Mesenteric fat pad (tissue), 1 donor: Measurements from ENCODE around the gene NPC1. TPM values are rescaled to one million over a fixed set of nuclear protein-coding genes. Genes with fewer than 3 reads are reported as not detected.
"Not testable (repeated sequence)": the region's sequence is repeated elsewhere in the genome, so short reads cannot be mapped to it uniquely, and the experiment has no call there.

Experiments
- DNase-seq: peaks from one replicate; pipeline ENCODE4 v3.0.0-alpha.2; 2020; ENCODE audit warnings: low spot score
- long read RNA-seq: library from polyadenylated mRNA; unstranded; transcript quantifications from one replicate; pipeline ENCODE4 v2.0.0, GENCODE V29; 2020
- total RNA-seq: library from RNA; stranded (reverse); fragmentation: NEBNext Ultra II Directional; extraction: Animal tissue kit (Norgen Biotek cat#: 25700); gene quantifications from one replicate; pipeline ENCODE4 v1.2.1, GENCODE V29; 2021
- donor health status: DM: yes; HTN: yes; CAD: no.

NPC1 gene
- total RNA-seq = 59.3 TPM
- long read RNA-seq, full-length matches to known transcripts = 3 of 48 reads
- long read RNA-seq, partial matches to known transcripts = 29 of 48 reads
- long read RNA-seq, other reads (novel, unspliced or antisense) = 16 of 48 reads

DNA sequence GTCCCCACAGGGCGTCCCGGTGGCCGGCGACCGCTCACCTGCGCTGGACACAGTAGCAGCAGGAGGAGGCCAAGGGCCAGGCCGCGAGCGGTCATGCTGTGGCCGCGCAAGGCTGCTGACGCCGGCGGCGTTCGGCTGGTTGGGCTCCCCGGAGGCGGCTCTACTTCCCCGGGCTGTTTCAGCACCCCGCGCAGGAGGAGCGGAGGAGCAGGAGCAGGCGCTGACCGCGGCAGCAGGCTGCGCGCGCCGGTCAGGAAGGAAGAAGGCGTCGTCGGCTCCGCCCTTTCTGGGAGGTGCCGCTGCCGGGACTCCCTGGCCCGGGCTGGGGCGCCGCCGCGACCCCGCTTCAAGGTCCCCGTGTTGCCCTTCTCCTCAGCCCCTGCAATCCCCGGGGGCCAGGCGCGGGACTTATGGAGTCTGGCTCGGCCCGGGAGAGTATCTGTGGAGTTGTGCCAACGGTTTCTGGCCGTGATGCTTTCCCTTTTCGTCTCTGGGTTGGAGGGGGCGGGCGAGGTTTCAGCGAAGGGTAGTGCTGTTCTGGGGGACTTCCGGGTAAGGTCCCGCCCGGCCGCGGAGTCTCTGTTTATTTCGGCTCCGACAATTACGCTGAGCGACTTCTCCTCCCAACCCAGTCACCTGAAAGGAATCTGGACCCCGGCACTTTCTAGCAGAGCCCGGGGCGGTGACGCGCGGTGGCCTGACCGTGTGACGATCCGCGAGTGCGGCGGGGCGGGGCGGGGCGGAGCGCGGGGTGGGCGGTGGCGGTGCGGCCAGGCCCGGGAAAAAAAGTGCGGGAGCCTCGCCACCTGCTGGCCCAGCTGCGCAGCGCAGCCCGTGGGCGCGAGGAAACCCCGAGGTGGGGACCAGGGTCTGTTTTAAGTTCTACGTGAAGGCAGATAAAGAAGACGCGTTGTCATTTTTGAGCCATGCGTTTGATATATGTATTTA, at the start of gene NPC1:
NPC1 (minus strand) TSS at position 258 of the 948 bp plus-strand sequence; CDS start at position 95, 163 bp downstream.
- peak; percentile 99 for DNase-seq

DNA sequence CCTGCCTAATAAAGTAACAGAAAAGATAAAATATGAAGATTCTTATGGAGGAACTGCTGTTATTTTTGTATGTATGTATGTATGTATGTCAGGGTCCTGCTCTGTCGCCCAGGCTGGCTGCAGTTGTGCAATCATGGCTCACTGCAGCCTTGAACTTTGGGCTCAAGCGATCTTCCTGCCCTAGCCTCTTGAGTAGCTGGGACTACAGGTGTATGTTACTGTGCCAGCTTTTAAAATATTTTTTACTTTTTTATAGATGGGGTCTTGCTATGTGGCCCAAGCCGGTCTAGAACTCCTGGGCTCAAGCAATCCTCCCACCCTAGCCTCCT, 49.7 kb upstream of the NPC1 start:
- no peak for DNase-seq

DNA sequence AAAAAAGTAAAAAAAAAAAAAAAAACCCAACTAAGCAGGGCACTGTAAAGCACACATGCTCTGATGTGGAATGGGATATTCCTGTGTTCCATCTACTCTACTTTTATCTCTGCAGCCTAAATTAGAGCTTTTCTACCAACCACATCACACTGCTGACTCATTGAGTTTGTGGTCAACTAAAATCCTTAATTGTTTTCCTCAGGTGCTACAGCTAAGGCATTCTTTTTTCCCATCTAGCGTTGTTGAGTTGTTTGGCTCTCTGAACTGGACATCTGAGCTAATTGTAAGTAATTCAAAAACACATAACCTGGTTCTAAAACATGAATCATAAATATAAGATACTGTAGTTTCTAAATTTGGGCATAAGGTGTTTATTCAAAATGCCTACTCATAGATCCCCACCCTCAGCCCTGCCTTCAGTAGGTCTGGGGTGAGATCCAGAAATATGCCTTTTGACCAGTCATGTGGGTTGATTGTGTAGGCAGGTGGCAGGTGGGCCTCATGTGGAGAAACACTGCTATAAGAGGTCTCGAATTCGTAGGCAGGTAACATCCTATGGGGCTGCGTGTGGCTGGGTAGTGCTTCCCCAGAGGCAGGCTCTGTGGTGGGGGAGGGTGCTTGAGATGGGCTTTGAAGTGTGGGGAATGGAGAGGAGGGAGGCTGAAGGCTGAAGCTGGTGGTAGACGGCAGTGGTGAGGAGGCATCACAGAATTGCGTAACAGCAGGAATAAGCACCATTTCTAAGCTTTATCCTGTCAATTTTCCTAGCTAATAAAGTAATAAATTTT, 49.2 kb upstream of the NPC1 start:
- no peak for DNase-seq

DNA sequence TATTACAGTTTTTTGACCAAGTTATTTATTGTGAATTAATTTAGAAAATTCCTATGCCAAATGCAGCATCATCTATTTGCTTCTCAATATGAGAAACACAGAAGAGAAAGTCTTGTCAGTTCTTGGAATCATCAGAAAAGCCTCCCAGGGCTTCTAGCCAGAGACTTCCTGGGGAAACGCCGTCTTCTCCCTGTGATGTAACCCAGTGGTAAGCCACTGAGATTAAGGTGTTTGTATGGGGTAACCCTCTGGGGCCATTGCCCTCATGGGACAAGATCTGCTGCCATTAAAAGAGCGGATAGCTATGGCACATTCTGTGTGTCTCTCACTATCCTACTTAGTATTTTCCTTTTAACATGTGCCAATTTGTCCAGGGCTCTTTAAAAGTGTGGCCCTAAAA, 48.4 kb upstream of the NPC1 start:
- DNase-seq = no peak

- no peak for DNase-seq
These were observed 46.3 kb upstream of the NPC1 start for GRCh38 chr18:23632615-23633014.

DNA sequence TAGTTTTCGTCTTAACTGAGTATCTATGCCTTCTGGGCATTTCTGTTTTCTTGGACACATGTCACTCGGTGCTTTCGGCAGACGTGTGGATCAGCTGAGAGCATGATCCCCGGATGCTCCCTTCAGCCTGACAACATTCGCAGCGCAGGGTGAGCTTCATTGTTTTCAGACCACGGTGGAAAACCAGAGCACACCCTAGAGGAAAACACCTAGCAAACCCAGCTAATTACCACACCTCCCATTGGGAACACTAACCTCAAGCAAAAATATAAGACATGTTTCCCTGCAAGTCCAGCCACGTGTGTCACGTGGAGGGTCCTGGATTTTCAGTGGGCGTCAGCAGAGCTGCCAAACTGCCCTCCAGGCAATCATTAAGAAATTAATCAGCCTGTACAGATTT, 45.4 kb upstream of the NPC1 start:
- DNase-seq = no peak

DNA sequence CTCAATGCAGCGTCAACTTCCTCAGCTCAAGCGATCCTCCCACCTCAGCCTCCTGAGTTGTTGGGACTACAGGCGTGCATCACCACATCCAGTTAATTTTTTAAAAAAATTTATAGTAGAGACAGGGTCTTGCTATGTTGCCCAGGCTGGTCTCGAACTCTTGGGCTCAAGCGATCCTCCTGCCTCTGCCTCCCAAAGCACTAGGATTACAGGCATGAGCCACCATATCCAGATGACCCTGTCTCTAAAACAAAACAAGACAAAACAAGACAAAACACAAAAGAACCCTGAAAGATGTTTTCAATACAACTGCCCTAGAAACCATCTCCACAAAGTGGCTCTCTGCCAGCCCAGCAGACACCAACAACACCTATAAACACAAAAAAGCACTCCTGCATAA, 45.0 kb upstream of the NPC1 start:
- no peak for DNase-seq

DNA sequence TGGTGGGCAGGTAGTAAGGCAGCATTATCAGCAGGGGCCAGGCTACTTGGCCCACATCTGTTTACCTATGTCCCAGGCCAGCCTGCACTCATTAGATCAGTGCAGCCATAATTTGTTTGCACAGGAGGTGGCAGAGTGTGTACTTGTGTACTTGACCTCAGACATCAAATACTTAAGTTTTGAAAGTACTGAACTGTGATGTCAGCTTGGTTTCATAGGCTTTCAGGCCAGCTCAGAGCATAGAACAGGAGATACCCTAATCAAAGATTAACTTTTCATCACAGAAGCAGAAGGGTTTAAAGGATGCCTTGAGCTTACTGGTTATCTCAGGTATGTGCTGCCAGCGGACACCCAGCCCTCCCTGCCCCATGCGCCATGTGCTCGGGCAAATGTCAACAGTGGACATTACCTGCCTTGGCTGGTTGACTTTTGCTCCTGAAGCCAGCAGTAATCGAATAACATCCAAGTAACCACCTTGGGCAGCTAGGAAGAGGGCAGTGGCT, 43.2 kb upstream of the NPC1 start:
- DNase-seq = no peak

DNA sequence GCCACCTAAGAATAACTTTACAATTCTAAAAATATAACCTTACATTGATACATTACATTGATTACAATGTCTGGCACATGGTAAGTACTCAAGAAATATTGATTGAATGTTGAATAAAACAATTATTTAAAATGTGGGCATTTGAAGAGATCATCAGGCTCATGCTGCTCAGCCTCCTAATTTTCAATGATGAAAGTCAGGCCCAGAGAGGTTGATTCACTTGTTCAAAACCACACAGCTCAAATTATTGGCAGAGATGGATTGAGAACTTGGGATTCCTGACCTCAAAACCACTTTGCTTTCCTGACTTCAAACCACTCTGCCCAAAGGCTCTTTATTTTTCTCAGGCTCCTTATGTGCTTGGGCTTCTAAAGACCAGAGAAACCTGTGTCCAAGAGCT, 41.7 kb upstream of the NPC1 start:
- DNase-seq = no peak

GRCh38 chr18:23627321-23627720, 41.0 kb upstream of the NPC1 start:
- DNase-seq = no peak

DNA sequence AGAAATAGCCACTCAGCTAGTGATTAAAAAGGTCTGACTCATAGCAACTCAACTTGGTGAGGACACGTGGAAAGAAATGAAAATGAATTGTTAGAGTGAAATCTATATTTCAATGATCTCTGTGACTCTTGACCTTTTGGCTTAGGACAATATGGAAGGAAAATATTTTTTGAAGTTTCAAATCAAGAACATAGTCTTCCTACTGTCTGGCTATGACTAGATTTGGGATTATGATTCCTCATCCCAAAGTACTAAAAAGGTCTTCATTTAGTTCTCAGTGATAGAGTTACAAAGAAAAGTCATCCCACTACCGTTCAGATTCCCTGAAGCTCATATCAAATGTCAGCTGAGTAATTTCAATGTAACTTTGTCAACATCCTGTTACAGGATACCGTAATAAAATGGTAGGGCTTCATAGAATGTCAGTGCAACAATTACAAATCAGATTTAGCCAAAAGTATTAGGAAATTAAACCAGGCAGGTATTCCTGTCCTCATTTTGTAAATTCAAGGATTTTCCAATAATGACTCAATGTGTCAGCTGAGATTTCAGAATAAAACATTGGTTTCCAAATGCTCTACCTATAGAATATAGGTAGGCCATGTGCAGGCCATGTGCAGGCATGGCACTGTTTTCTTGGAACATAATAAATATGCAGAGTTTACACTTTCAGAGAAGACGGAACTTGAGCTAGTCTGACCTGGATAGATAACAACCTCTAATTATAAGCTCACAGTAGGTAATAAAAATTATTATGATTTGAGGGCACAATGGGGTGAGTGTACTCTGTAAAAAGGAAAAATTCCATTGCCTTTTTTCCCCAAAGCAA, 40.4 kb upstream of the NPC1 start:
- no peak for DNase-seq

GRCh38 chr18:23623040-23623439, 36.7 kb upstream of the NPC1 start:
- no peak for DNase-seq

DNA sequence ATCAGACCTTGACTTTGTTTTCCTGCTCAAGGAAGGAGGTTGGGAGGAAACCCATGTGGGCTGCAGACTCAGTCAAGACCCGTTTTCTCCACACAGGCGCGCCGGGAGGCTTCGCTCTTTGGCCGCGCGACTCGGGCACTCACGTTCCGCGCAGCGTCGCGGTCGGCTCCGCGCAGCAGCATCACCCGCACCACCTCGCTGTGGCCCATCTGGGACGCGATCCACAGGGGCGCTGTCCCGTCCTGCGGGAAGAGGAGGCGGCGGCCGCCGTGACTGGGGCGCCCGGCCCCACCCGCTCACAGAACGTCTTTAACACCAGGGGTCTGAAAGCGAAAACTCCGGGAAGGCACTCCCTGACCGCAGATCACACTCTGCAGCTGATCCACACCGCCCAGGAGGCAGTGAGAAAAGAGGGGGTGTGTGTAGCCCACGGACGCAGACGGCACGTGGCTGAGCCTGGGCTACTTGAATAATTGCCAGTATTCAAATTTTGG, 33.1 kb upstream of the NPC1 start:
- DNase-seq = no peak

GRCh38 chr18:23618862-23619387, 32.6 kb upstream of the NPC1 start:
- DNase-seq = no peak

DNA sequence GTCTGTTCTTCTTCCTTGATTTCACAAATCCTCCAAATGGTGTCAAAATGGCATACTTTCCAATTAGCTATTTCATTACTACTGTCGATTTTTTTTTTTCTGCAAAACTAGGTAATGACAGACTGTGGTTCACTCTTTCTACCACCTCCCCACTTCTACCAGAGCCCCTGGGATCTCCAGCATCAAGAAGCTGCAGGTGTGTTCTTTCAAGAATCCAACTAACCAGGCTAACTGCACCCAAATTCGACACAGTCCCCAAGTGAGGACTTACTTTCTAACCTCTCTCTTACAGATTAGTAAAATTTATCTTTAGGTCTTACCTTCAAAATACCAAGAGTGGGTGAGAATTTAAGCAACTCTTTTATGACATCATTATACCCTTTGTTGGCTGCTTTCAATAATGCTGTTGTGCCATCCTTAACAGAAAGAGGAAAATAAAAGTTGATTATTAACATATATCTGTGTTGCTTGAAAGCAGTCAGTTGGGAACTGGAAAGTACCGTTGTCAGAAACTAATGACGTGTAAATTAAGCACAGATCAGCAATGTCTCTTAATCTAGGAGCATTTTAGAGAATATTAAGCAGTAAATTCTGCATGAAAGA, 31.2 kb upstream of the NPC1 start:
- no peak for DNase-seq

DNA sequence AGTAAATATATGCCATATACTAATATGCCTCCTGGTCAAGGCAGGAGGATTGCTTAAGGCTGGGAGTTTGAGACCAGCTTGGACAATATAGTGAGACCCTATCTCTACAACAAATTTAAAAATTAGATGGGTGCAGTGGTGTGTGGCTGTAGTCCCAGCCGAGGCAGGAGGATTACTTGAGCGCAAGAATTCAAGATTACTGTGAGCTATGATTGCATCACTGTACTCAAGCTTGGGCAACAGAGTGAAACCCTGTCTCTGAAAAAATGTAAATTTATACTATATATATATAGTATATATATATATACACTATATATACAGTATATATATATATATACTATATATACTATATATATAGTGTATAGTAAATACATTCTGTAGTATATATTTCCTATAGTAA, 30.0 kb upstream of the NPC1 start:
- DNase-seq = no peak

- DNase-seq = no peak
These were observed 28.6 kb upstream of the NPC1 start for GRCh38 chr18:23614891-23615290.

- no peak for DNase-seq
These were observed 28.1 kb upstream of the NPC1 start for GRCh38 chr18:23614413-23614812.

DNA sequence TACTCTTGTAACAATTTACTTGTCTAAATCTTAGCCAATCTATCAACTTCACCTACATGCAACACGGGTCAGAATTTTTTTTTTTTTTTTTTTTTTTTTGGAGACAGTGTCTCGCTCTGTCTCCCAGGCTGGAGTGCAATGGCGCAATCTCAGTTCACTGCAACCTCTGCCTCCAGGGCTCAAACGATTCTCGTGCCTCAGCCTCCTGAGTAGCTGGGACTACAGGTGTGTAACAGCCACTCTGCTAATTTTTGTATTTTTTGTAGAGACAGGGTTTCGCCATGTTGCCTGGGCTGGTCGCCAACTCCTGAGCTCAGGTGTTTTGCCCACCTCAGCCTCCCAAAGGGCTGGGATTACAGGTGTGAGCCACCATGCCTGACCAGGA, 26.8 kb upstream of the NPC1 start:
- DNase-seq = not testable (repeated sequence)

GRCh38 chr18:23612434-23613090, 26.3 kb upstream of the NPC1 start:
- DNase-seq = no peak
